Ishikawa (cell line): Measurements from ENCODE around the gene RANBP10.

Experiments used
- CEBPB ChIP-seq: IDR thresholded peaks from 2 replicates; pipeline ENCODE4 v1.6.1; 2012
- CREB1 ChIP-seq: IDR thresholded peaks from 2 replicates; pipeline ENCODE4 v1.6.1; 2012; ENCODE audit warnings: low read depth
- EGR1 ChIP-seq: IDR thresholded peaks from 2 replicates; pipeline ENCODE4 v1.6.1; 2012
- EP300 ChIP-seq: IDR thresholded peaks from 2 replicates; pipeline ENCODE4 v1.6.1; 2012; ENCODE audit warnings: borderline replicate concordance
- FOXM1 ChIP-seq: IDR thresholded peaks from 2 replicates; pipeline ENCODE4 v1.6.1; 2012; ENCODE audit warnings: low read depth, borderline replicate concordance
- NFIC ChIP-seq: IDR thresholded peaks from 2 replicates; pipeline ENCODE4 v1.6.1; 2012
- RAD21 ChIP-seq: IDR thresholded peaks from 2 replicates; pipeline ENCODE4 v1.6.1; 2012; ENCODE audit warnings: low read depth
- TAF1 ChIP-seq: IDR thresholded peaks from 2 replicates; pipeline ENCODE4 v1.6.1; 2012; ENCODE audit warnings: low read depth, mild to moderate bottlenecking
- TCF12 ChIP-seq: IDR thresholded peaks from 2 replicates; pipeline ENCODE4 v1.6.1; 2012; ENCODE audit warnings: low read depth
- TEAD4 ChIP-seq: IDR thresholded peaks from 2 replicates; pipeline ENCODE4 v1.6.1; 2012
- YY1 ChIP-seq: IDR thresholded peaks from 2 replicates; pipeline ENCODE4 v1.6.1; 2012; ENCODE audit warnings: low read depth
- ZBTB7A ChIP-seq: IDR thresholded peaks from 2 replicates; pipeline ENCODE4 v1.6.1; 2012; ENCODE audit warnings: low read depth
- TF ChIP-seq, protein P1 (sequence below): IDR thresholded peaks from 2 replicates; pipeline ENCODE4 v1.6.1; 2012
- TF ChIP-seq, protein P2 (sequence below): IDR thresholded peaks from 2 replicates; pipeline ENCODE4 v1.6.1; 2012
- TF ChIP-seq, protein P3 (sequence below): IDR thresholded peaks from 2 replicates; pipeline ENCODE4 v1.6.1; 2012; ENCODE audit warnings: low read depth, mild to moderate bottlenecking

Gene RANBP10

DNA sequence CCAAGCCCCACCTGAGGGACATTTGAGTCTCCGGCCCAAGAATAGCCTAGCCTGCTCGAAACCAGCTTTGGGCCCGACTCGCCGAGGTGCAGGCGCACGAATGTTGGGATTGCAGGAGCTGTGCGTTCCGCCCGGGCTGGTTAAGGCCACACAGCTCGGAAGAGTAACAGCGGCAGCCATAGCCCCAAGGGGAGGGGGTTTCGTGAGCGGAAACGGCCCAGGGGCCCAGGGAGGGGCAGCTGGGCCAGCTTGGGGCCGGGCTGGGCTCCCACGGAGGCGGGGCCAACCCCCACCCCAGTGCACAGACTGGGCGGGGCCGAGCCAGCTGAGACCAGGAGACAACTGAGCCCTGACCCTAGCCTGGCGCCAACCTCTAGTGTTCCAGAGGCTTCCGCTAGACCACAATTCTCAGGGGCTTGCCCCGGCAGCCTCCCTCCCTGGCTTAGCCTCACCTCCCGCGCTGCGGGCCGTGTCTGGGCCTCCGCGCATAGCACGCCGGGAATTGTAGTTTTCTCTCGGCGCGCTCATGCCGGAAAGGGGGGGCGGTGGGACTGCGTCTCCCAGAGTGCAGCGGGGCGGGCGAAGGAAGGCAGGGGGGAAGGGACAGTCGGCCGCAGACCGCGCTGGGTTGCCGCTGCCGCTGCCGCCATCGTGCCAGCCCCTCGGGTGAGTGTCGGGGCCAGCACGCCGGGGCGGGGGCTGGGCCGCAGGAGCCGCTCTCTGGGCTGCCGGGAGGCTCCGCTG is 40.1 kb upstream of the RANBP10 start, which contains the start of gene NUTF2:
NUTF2 (plus strand) TSS at position 614 of the 744 bp plus-strand sequence. CDS start 18,198 bp downstream, outside the sequence.
- TF ChIP-seq RAD21 (no peak), CREB1 (no peak), EGR1 (0 out of 2 replicates have a peak, but pooled peaks have one; percentile 59), TAF1 (peak; percentile 45), YY1 (peak; percentile 82), ZBTB7A (peak; percentile 89), NFIC (no peak), EP300 (no peak; the same call in 1 of the 2 replicates), TEAD4 (0 out of 2 replicates have a peak, but pooled peaks have one; percentile 31), FOXM1 (no peak), CEBPB (no peak), TCF12 (peak; percentile 76; the same call in 1 of the 2 replicates)
- TF ChIP-seq, protein P1, sequence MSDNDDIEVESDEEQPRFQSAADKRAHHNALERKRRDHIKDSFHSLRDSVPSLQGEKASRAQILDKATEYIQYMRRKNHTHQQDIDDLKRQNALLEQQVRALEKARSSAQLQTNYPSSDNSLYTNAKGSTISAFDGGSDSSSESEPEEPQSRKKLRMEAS = peak; percentile 69
- TF ChIP-seq, protein P2, sequence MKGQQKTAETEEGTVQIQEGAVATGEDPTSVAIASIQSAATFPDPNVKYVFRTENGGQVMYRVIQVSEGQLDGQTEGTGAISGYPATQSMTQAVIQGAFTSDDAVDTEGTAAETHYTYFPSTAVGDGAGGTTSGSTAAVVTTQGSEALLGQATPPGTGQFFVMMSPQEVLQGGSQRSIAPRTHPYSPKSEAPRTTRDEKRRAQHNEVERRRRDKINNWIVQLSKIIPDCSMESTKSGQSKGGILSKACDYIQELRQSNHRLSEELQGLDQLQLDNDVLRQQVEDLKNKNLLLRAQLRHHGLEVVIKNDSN = 0 out of 2 replicates have a peak, but pooled peaks have one; percentile 28
- TF ChIP-seq, protein P3, sequence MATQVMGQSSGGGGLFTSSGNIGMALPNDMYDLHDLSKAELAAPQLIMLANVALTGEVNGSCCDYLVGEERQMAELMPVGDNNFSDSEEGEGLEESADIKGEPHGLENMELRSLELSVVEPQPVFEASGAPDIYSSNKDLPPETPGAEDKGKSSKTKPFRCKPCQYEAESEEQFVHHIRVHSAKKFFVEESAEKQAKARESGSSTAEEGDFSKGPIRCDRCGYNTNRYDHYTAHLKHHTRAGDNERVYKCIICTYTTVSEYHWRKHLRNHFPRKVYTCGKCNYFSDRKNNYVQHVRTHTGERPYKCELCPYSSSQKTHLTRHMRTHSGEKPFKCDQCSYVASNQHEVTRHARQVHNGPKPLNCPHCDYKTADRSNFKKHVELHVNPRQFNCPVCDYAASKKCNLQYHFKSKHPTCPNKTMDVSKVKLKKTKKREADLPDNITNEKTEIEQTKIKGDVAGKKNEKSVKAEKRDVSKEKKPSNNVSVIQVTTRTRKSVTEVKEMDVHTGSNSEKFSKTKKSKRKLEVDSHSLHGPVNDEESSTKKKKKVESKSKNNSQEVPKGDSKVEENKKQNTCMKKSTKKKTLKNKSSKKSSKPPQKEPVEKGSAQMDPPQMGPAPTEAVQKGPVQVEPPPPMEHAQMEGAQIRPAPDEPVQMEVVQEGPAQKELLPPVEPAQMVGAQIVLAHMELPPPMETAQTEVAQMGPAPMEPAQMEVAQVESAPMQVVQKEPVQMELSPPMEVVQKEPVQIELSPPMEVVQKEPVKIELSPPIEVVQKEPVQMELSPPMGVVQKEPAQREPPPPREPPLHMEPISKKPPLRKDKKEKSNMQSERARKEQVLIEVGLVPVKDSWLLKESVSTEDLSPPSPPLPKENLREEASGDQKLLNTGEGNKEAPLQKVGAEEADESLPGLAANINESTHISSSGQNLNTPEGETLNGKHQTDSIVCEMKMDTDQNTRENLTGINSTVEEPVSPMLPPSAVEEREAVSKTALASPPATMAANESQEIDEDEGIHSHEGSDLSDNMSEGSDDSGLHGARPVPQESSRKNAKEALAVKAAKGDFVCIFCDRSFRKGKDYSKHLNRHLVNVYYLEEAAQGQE = no peak

DNA sequence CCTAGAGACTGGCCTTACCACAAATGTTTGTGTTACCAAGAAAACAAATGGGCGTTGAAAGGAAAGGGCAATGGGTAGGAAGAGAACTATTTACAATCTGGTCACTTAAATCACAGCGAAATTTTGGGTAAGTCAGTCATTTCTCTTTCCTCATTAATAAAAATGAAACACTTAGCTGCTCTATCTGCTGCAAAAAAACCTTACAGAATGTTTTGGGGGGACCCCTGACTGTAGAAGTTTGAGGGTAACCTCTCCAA is 39.6 kb upstream of the RANBP10 start:
- TF ChIP-seq EP300 (no peak), RAD21 (no peak)

DNA sequence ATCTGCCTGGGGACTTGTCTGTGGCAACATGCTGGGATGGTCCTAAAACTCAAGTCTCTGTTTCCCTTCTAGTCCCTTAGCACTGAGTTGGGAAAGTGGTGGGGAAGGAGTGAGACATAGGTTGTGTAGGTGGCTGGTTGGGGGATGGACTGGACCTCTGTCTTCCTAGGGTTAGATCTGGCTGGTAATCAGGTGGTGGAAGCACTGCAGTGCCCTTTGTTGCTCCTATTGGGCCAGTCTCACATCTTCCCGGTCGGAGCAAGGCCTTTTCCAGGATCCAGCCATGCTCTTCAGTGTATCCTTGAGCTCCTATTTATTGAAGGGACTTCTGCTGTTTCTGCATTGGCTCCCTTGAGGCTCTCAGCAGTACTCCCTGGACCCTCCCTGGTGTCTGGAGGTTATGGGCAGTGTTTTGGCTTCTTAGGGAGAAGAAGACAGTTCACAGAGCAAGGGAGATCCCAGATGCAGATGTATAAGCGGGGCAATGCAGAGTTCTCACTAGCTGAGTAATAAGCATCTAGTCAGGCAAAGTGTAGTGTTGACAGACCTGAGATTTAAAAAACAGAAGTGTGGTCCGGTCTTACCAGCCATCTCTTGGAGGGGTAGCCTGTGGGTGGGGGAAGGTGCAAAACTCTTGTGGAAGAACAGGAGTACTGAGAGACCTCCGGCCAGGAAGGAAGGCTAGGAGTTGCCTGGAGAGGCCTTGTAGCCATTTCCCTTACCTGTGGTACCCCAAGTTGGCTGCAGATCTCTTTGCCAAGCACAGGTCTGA is 39.1 kb upstream of the RANBP10 start:
- TF ChIP-seq TEAD4 = no peak
- TF ChIP-seq RAD21 = no peak
- no peak for TF ChIP-seq CREB1

DNA sequence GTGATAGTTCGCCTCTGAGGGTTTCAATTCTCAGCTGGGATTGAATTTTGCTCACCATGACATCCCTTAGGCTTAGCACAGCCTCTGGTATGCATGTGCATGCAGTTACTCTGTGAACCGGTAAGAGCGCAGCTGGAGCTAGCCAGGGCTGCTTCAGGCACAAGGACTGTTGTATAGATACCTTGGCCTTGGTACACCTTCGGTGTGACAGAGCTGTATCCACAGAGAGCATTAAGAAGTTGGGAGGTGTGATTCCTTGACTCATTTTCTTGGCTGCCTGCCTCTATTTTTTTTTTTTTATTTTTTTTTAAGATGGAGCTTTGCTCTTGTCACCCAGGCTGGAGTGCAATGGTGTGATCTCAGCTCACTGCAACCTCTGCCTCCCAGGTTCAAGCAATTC is 38.1 kb upstream of the RANBP10 start:
- TF ChIP-seq NFIC (no peak), RAD21 (no peak), TAF1 (no peak), CREB1 (no peak)
- TF ChIP-seq, protein P3 = no peak

DNA sequence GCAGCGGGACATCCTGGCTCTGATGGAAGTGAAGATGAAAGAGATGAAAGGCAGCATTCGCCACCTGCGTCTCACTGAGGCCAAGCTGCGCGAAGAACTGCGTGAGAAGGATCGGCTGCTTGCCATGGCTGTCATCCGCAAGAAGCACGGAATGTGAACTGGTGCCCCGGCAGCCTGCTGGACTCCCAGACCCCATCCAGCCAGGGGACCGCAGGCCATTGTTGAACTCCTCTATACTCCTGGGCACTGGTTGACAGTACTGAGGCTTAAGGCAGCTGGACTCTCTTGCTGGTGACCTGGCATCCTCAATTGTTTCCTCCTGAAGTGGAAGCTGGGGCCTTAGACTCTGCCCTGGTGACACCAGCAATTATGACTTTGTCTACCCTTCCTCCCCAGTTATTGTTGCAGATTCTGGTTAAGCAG is 37.0 kb upstream of the RANBP10 start:
- TF ChIP-seq TAF1 = no peak
- no peak for TF ChIP-seq ZBTB7A
- TF ChIP-seq, protein P2 = no peak
- TF ChIP-seq, protein P3 = no peak
- TF ChIP-seq YY1 = no peak
- no peak for TF ChIP-seq CREB1
